IMR-90 (cell line): ENCODE results near the gene FRY. TPM values are rescaled to one million over a fixed set of nuclear protein-coding genes. Genes with fewer than 3 reads are reported as not detected.
A peak's percentile ranks its signal among the peaks of the same experiment; 100 is the strongest.

Source experiments
- ATAC-seq: fragments of 200-7000 bp; cut with Tn5 transposase; 2 replicates; pipeline ENCODE4 v1.9.1; 2020; ENCODE audit warnings: low read depth, mild to moderate bottlenecking, moderate library complexity
- BruUV-seq: library from RNA; stranded (reverse); fragments of 400-500 nt; replicated peaks from 2 replicates; lab custom pipeline; 2021; lab: Mats Ljungman, UMichigan
- CTCF ChIA-PET: fragments of 300-600 bp; formaldehyde crosslinking; extraction: SDS; loops from one replicate; lab custom pipeline; 2021; ENCODE audit warnings: antibody characterized with exemption; lab: Yijun Ruan, JAX
- POLR2A ChIA-PET: fragments of 300-600 bp; sonication (Branson Sonifier 250); formaldehyde crosslinking; loops from one replicate; lab custom pipeline; 2022; ENCODE audit warnings: antibody characterized with exemption; ENCODE audit not compliant: unreplicated experiment; lab: Charles Lee
- DNase-seq: peaks from one replicate; pipeline ENCODE4 v3.0.0; 2013
- H2AFZ ChIP-seq: replicated peaks from 2 replicates; pipeline ENCODE3; 2013; ENCODE audit warnings: low read length, mild to moderate bottlenecking; ENCODE audit not compliant: poor library complexity
- H2AK5ac ChIP-seq: 2 replicates; pipeline ENCODE4 v1.6.1; 2013; ENCODE audit warnings: low read depth, low read length, inconsistent platforms
- H2AK9ac ChIP-seq: replicated peaks from 2 replicates; pipeline ENCODE3; 2013; ENCODE audit warnings: mild to moderate bottlenecking, low read depth, low read length, moderate library complexity; ENCODE audit not compliant: poor library complexity
- H2BK120ac ChIP-seq: 2 replicates; pipeline ENCODE4 v1.6.1; 2013; ENCODE audit warnings: low read depth, low read length, inconsistent platforms
- H2BK15ac ChIP-seq: 3 replicates; pipeline ENCODE4 v1.6.1; 2013; ENCODE audit warnings: low read depth, low read length, inconsistent platforms
- H2BK20ac ChIP-seq: 2 replicates; pipeline ENCODE4 v1.6.1; 2013; ENCODE audit warnings: low read depth, mild to moderate bottlenecking, inconsistent platforms, low read length, moderate library complexity
- H2BK5ac ChIP-seq: 2 replicates; pipeline ENCODE4 v1.6.1; 2013; ENCODE audit warnings: mild to moderate bottlenecking, low read depth, low read length, inconsistent platforms; ENCODE audit not compliant: poor library complexity, severe bottlenecking
- H3K14ac ChIP-seq: replicated peaks from 2 replicates; pipeline ENCODE4 v1.6.1; 2013; ENCODE audit warnings: low read depth, low read length, inconsistent platforms
- H3K18ac ChIP-seq: 2 replicates; pipeline ENCODE4 v1.6.1; 2013; ENCODE audit warnings: low read depth, low read length, control low read depth
- H3K23ac ChIP-seq: 2 replicates; pipeline ENCODE4 v1.6.1; 2013; ENCODE audit warnings: low read depth, low read length, inconsistent platforms
- H3K27ac ChIP-seq: 2 replicates; pipeline ENCODE4 v1.5.1; 2013; ENCODE audit warnings: mild to moderate bottlenecking, control low read depth, low read length; ENCODE audit not compliant: insufficient read depth
- H3K27me3 ChIP-seq: 2 replicates; pipeline ENCODE4 v1.6.1; 2013; ENCODE audit warnings: low read length; ENCODE audit not compliant: control insufficient read depth, insufficient read depth
- H3K36me3 ChIP-seq: 2 replicates; pipeline ENCODE4 v1.6.1; 2013; ENCODE audit warnings: low read length, mixed read lengths; ENCODE audit not compliant: control insufficient read depth, insufficient read depth
- H3K4ac ChIP-seq: 2 replicates; pipeline ENCODE4 v1.6.1; 2013; ENCODE audit warnings: low read depth, low read length, inconsistent platforms
- H3K4me1 ChIP-seq: 2 replicates; pipeline ENCODE4 v1.6.1; 2013; ENCODE audit warnings: low read length, mixed read lengths; ENCODE audit not compliant: control insufficient read depth, insufficient read depth
- H3K4me2 ChIP-seq: 2 replicates; pipeline ENCODE4 v1.6.1; 2013; ENCODE audit warnings: low read depth, mild to moderate bottlenecking, control low read depth, low read length, moderate library complexity
- H3K4me3 ChIP-seq: 2 replicates; pipeline ENCODE4 v1.5.1; 2013; ENCODE audit warnings: low read depth, mild to moderate bottlenecking, control low read depth, low read length, moderate library complexity; ENCODE audit not compliant: insufficient read depth
- H3K56ac ChIP-seq: 2 replicates; pipeline ENCODE4 v1.6.1; 2013; ENCODE audit warnings: low read length, inconsistent platforms; ENCODE audit not compliant: insufficient read depth; ENCODE audit errors: extremely low read depth
- H3K79me1 ChIP-seq, 2 experiments: 2 replicates each; pipeline ENCODE4 v1.6.1; 2013; ENCODE audit warnings: low read length in 2 of 2, inconsistent platforms in 1 of 2, low read depth in 1 of 2
- H3K9ac ChIP-seq: 2 replicates; pipeline ENCODE4 v1.6.1; 2013; ENCODE audit warnings: low read depth, low read length, control low read depth
- H3K9me1 ChIP-seq: 2 replicates; pipeline ENCODE4 v1.6.1; 2013; ENCODE audit warnings: low read length, inconsistent platforms; ENCODE audit not compliant: insufficient read depth
- H3K9me3 ChIP-seq: 2 replicates; pipeline ENCODE4 v1.6.1; 2013; ENCODE audit warnings: low read length; ENCODE audit not compliant: control insufficient read depth, insufficient read depth
- H4K20me1 ChIP-seq: 2 replicates; pipeline ENCODE4 v1.6.1; 2013; ENCODE audit warnings: low read length, inconsistent platforms; ENCODE audit not compliant: insufficient read depth
- H4K5ac ChIP-seq: 2 replicates; pipeline ENCODE4 v1.6.1; 2013; ENCODE audit warnings: mild to moderate bottlenecking, low read depth, low read length, control low read depth
- H4K8ac ChIP-seq, 2 experiments: 2 replicates each; pipeline ENCODE4 v1.6.1; 2013; ENCODE audit warnings: low read depth in 2 of 2, low read length in 2 of 2, control low read depth in 1 of 2, inconsistent platforms in 1 of 2
- H4K91ac ChIP-seq: 2 replicates; pipeline ENCODE4 v1.6.1; 2013; ENCODE audit warnings: low read depth, low read length, inconsistent platforms; ENCODE audit not compliant: insufficient read depth
- BHLHE40 ChIP-seq: fragments of 150-350 bp; IDR thresholded peaks from 2 replicates; pipeline ENCODE4 v1.6.1; 2016; ENCODE audit warnings: mild to moderate bottlenecking, low read depth, low read length
- CEBPB ChIP-seq: IDR thresholded peaks from 2 replicates; pipeline ENCODE4 v1.6.1; 2012; ENCODE audit warnings: low read depth, low read length, improper control_type of control experiment
- CHD1 ChIP-seq: IDR thresholded peaks from 2 replicates; pipeline ENCODE4 v1.6.1; 2012; ENCODE audit warnings: low read depth, low read length, improper control_type of control experiment
- FOS ChIP-seq: fragments of 150-350 bp; IDR thresholded peaks from 2 replicates; pipeline ENCODE4 v1.6.1; 2016; ENCODE audit warnings: low read depth, low read length
- MAFK ChIP-seq: IDR thresholded peaks from 2 replicates; pipeline ENCODE4 v1.6.1; 2012; ENCODE audit warnings: low read depth, low read length, improper control_type of control experiment
- MAZ ChIP-seq: IDR thresholded peaks from 2 replicates; pipeline ENCODE4 v1.6.1; 2012; ENCODE audit warnings: low read depth, mild to moderate bottlenecking, low read length, improper control_type of control experiment, moderate library complexity, borderline replicate concordance
- MXI1 ChIP-seq: IDR thresholded peaks from 2 replicates; pipeline ENCODE4 v1.6.1; 2012; ENCODE audit warnings: low read depth, mild to moderate bottlenecking, low read length, moderate library complexity, borderline replicate concordance
- NFE2L2 ChIP-seq: fragments of 150-350 bp; IDR thresholded peaks from 2 replicates; pipeline ENCODE4 v1.6.1; 2016; ENCODE audit warnings: low read depth, mild to moderate bottlenecking, low read length
- POLR2A ChIP-seq: IDR thresholded peaks from 2 replicates; pipeline ENCODE4 v1.6.1; 2012; ENCODE audit warnings: mild to moderate bottlenecking, low read depth, low read length
- dilution Hi-C: fragments of 300-500 bp; cut with HindIII; formaldehyde crosslinking; loops from one replicate; pipeline ENCODE4 v1.14.3; 2018; ENCODE audit warnings: low sequenced_read_pairs; ENCODE audit not compliant: unreplicated experiment
- in situ Hi-C: fragments of 300-500 bp; cut with MboI; formaldehyde crosslinking; loops from 3 replicates; pipeline ENCODE4 v1.14.3; 2019; ENCODE audit warnings: low sequenced_read_pairs, inconsistent platforms, mixed read lengths
- intact Hi-C: fragments of 100-400 bp; cut with micrococcal nuclease; formaldehyde crosslinking; loops from 2 replicates; pipeline ENCODE4 v1.10.0; 2022
- polyA plus RNA-seq, 3 experiments: library from polyadenylated mRNA; depleted of rRNA; stranded (reverse); fragments of >200 nt; gene quantifications; 2 replicates each; pipeline ENCODE4 v1.2.3, GENCODE V29; 2012; ENCODE audit warnings: low replicate concordance in 1 of 3
- total RNA-seq: library from RNA; depleted of rRNA; stranded (reverse); fragments of >200 nt; gene quantifications from 2 replicates; pipeline ENCODE4 v1.2.3, GENCODE V29; 2012
- TF ChIP-seq, protein P1 (sequence below): fragments of 150-350 bp; IDR thresholded peaks from 2 replicates; pipeline ENCODE4 v1.6.1; 2016; ENCODE audit warnings: low read depth, mild to moderate bottlenecking, low read length, moderate library complexity, borderline replicate concordance
- TF ChIP-seq, protein P2 (sequence below): fragments of 150-350 bp; IDR thresholded peaks from 2 replicates; pipeline ENCODE4 v1.6.1; 2017; ENCODE audit warnings: mild to moderate bottlenecking, antibody characterized with exemption, low read length, low read depth
- TF ChIP-seq, protein P3 (sequence below): conservative IDR thresholded peaks from 2 replicates; pipeline ENCODE4 v1.5.1; 2012; ENCODE audit warnings: mild to moderate bottlenecking, low read depth, low read length, improper control_type of control experiment

Gene FRY
- total and polyA plus RNA-seq, 2 of the 4 experiments (the other 2 are of a cell fraction) = 3.0 to 4.8 TPM

DNA sequence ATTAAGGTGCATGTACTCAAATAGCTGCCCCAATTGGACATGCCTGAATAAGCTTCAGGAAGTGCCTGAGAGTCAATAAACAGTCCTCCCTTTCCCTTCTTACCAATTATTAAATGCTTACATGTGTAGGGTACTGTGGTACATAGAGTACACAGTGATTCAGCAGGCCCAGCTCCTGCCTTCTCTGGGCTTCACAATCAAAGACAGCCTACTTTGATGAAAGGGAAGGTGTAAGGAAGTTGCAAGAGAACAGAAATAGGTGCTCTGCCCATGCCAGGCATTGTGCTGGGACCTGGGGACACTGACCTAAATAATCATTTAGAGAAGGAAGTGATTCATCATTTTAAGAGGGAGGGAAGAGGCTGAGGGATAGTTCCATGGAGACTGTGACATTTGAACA, 17.2 kb downstream of the FRY start:
- Histone ChIP-seq H2BK20ac (0 out of 2 replicates have a peak overlapping the region, but pooled peaks have one; percentile 15), H2BK15ac (peak overlapping the region; percentile 65; the same call in 1 of the 3 replicates), H3K9me1 (peaks cover 11% of the 10 kb centered on the region), H2AK9ac (no peak overlapping the region), H4K91ac (no peak overlapping the region), H3K79me1 (peaks cover 0 to 21% of the 10 kb centered on the region in 2 experiments; a peak in 2 of 4 replicates), H3K14ac (0 out of 2 replicates have a peak overlapping the region, but pooled peaks have one; percentile 63), H3K9me3 (no peaks in the 10 kb centered on the region), H3K9ac (no peak overlapping the region), H2BK120ac (no peak overlapping the region), H3K36me3 (no peaks in the 10 kb centered on the region), H3K27me3 (no peaks in the 10 kb centered on the region), H3K4me1 (peaks cover 13% of the 10 kb centered on the region), H3K4me3 (no peak overlapping the region), H3K4me2 (no peak overlapping the region), H4K8ac (no peak overlapping the region), H2AFZ (no peak overlapping the region), H3K18ac (0 out of 2 replicates have a peak overlapping the region, but pooled peaks have one; percentile 6), H3K23ac (no peak overlapping the region), H3K56ac (no peak overlapping the region), H2AK5ac (peak overlapping the region; percentile 77; the same call in 1 of the 2 replicates), H2BK5ac (no peak overlapping the region), H4K5ac (0 out of 2 replicates have a peak overlapping the region, but pooled peaks have one; percentile 1), H3K27ac (no peak overlapping the region), H4K20me1 (no peaks in the 10 kb centered on the region), H3K4ac (peak overlapping the region; percentile 39; the same call in 1 of the 2 replicates)
- dilution Hi-C loops (no loop called here), intact Hi-C loops (no loop called here), in situ Hi-C loops (no loop called here)
- BruUV-seq = no TSS peak
- DNase-seq = no peak
- ChIA-PET POLR2A (no interaction called here), CTCF (interaction anchor here (1.7 kb wide), 1 partner anchor 102 kb away, joined by 4 read pairs; no protein-coding TSS in a partner anchor)
- ATAC-seq = peak; percentile 55; the same call in 1 of the 2 replicates
- TF ChIP-seq CEBPB (no peak), MAFK (no peak), NFE2L2 (no peak), CHD1 (no peak), MXI1 (no peak), BHLHE40 (no peak), POLR2A (no peak), MAZ (no peak), FOS (no peak)
- TF ChIP-seq, protein P1, sequence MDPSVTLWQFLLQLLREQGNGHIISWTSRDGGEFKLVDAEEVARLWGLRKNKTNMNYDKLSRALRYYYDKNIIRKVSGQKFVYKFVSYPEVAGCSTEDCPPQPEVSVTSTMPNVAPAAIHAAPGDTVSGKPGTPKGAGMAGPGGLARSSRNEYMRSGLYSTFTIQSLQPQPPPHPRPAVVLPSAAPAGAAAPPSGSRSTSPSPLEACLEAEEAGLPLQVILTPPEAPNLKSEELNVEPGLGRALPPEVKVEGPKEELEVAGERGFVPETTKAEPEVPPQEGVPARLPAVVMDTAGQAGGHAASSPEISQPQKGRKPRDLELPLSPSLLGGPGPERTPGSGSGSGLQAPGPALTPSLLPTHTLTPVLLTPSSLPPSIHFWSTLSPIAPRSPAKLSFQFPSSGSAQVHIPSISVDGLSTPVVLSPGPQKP = no peak
- TF ChIP-seq, protein P2, sequence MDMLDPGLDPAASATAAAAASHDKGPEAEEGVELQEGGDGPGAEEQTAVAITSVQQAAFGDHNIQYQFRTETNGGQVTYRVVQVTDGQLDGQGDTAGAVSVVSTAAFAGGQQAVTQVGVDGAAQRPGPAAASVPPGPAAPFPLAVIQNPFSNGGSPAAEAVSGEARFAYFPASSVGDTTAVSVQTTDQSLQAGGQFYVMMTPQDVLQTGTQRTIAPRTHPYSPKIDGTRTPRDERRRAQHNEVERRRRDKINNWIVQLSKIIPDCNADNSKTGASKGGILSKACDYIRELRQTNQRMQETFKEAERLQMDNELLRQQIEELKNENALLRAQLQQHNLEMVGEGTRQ = no peak
- TF ChIP-seq, protein P3, sequence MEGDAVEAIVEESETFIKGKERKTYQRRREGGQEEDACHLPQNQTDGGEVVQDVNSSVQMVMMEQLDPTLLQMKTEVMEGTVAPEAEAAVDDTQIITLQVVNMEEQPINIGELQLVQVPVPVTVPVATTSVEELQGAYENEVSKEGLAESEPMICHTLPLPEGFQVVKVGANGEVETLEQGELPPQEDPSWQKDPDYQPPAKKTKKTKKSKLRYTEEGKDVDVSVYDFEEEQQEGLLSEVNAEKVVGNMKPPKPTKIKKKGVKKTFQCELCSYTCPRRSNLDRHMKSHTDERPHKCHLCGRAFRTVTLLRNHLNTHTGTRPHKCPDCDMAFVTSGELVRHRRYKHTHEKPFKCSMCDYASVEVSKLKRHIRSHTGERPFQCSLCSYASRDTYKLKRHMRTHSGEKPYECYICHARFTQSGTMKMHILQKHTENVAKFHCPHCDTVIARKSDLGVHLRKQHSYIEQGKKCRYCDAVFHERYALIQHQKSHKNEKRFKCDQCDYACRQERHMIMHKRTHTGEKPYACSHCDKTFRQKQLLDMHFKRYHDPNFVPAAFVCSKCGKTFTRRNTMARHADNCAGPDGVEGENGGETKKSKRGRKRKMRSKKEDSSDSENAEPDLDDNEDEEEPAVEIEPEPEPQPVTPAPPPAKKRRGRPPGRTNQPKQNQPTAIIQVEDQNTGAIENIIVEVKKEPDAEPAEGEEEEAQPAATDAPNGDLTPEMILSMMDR = no peak
